ENCODE results near the gene STIM1.

STIM1 gene

GRCh38 chr11:3922056-3922455 lies 66.6 kb downstream of the STIM1 start:
- no peak for DNase-seq

GRCh38 chr11:3925513-3925912 lies 70.0 kb downstream of the STIM1 start:
- no peak for DNase-seq

- no peak for DNase-seq
Measured at GRCh38 chr11:3926458-3927095, 71.1 kb downstream of the STIM1 start.

GRCh38 chr11:3927129-3927796 lies 71.8 kb downstream of the STIM1 start:
- no peak for DNase-seq

GRCh38 chr11:3929232-3929631 lies 73.8 kb downstream of the STIM1 start:
- no peak for DNase-seq

- no peak for DNase-seq
Measured at GRCh38 chr11:3929649-3930048, 74.2 kb downstream of the STIM1 start.

- DNase-seq, result no peak
Measured at GRCh38 chr11:3932698-3933097, 77.2 kb downstream of the STIM1 start.

- no peak for DNase-seq
Measured at GRCh38 chr11:3933165-3933628, 77.7 kb downstream of the STIM1 start.

GRCh38 chr11:3934658-3935057 lies 79.2 kb downstream of the STIM1 start:
- DNase-seq, result no peak

GRCh38 chr11:3936517-3936916 lies 81.1 kb downstream of the STIM1 start:
- no peak for DNase-seq

- DNase-seq, result no peak
Measured at GRCh38 chr11:3939211-3939610, 83.7 kb downstream of the STIM1 start.

- no peak for DNase-seq
Measured at GRCh38 chr11:3939651-3940190, 84.3 kb downstream of the STIM1 start.

GRCh38 chr11:3942160-3942955 lies 86.9 kb downstream of the STIM1 start:
- peak in 1 of 2 experiments; percentile 4 for DNase-seq

- DNase-seq, result no peak
Measured at GRCh38 chr11:3942956-3943497, 87.6 kb downstream of the STIM1 start.

- DNase-seq, result no peak
Measured at GRCh38 chr11:3944198-3944597, 88.7 kb downstream of the STIM1 start.

- peak in 1 of 2 experiments; percentile 69 for DNase-seq
Measured at GRCh38 chr11:3946455-3947017, 91.1 kb downstream of the STIM1 start.

GRCh38 chr11:3947061-3947460 lies 91.6 kb downstream of the STIM1 start:
- DNase-seq, result peak; percentile 83 to 87

GRCh38 chr11:3949125-3949524 lies 93.7 kb downstream of the STIM1 start:
- DNase-seq, result peak; percentile 15 to 21

GRCh38 chr11:3950996-3951660 lies 95.7 kb downstream of the STIM1 start:
- DNase-seq, result no peak

GRCh38 chr11:3952715-3953114 lies 97.3 kb downstream of the STIM1 start:
- DNase-seq, result no peak

GRCh38 chr11:3953327-3953726 lies 97.9 kb downstream of the STIM1 start:
- no peak for DNase-seq
